Tibial nerve (tissue), 4 donors: ENCODE measurements around the gene MAP4K2.

Experiments used
- EP300 ChIP-seq, 2 donors: sonication (generic); formaldehyde crosslinking; IDR thresholded peaks; one replicate each; pipeline ENCODE4 v1.6.1; 2017; ENCODE audit warnings: antibody characterized with exemption in 2 of 2, mild to moderate bottlenecking in 1 of 2
- POLR2A ChIP-seq, 2 donors: fragments of 450-650 bp; IDR thresholded peaks; one replicate each; pipeline ENCODE4 v1.6.1; 2017; ENCODE audit warnings: antibody characterized with exemption in 2 of 2, mild to moderate bottlenecking in 2 of 2, moderate library complexity in 2 of 2
- TF ChIP-seq, protein P1 (sequence below), 5 experiments: fragments of 200-600 bp in 3 of 5; fragments of 450-650 bp in 2 of 5; sonication (generic) in 3 of 5; IDR thresholded peaks; one replicate each; pipeline ENCODE4 v1.5.1; 2016 to 2019; ENCODE audit warnings: antibody characterized with exemption in 5 of 5, mild to moderate bottlenecking in 3 of 5, moderate library complexity in 2 of 5

DNA sequence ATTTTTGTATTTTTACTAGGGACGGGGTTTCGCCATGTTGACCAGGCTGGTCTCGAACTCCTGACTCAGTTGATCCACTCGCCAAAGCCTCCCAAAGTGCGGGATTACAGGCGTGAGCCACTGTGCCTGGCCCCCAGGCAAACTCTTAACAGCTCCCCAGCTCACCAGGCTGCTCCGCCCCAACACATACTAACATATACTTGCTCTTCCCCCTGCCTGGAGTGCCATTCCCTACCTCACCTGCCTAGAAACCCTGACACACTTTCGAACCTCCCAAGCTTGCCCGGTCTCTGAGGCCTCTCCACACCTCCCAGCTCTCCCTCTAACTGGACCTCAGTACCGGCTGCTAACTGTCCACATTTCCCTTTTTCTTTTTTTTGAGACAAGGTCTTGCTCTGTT, 8.5 kb downstream of the MAP4K2 start:
- TF ChIP-seq POLR2A (IDR thresholded peaks at IDR 0.05) (no peak), EP300 (IDR thresholded peaks at IDR 0.05) (no peak)
- TF ChIP-seq, protein P1, sequence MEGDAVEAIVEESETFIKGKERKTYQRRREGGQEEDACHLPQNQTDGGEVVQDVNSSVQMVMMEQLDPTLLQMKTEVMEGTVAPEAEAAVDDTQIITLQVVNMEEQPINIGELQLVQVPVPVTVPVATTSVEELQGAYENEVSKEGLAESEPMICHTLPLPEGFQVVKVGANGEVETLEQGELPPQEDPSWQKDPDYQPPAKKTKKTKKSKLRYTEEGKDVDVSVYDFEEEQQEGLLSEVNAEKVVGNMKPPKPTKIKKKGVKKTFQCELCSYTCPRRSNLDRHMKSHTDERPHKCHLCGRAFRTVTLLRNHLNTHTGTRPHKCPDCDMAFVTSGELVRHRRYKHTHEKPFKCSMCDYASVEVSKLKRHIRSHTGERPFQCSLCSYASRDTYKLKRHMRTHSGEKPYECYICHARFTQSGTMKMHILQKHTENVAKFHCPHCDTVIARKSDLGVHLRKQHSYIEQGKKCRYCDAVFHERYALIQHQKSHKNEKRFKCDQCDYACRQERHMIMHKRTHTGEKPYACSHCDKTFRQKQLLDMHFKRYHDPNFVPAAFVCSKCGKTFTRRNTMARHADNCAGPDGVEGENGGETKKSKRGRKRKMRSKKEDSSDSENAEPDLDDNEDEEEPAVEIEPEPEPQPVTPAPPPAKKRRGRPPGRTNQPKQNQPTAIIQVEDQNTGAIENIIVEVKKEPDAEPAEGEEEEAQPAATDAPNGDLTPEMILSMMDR (IDR thresholded peaks at IDR 0.05), result no peak
